MCF 10A (cell line): Measurements from ENCODE around the gene PCNX2. TPM values are rescaled to one million over a fixed set of nuclear protein-coding genes. Genes with fewer than 3 reads are reported as not detected.

Experiments used
- BruUV-seq: library from RNA; stranded (reverse); fragments of 400-500 nt; replicated peaks from 2 replicates; lab custom pipeline; 2021; lab: Mats Ljungman, UMichigan
- CTCF ChIA-PET: fragments of 300-600 bp; sonication (Branson Sonifier 250); formaldehyde crosslinking; extraction: SDS; loops from one replicate; lab custom pipeline; 2021; ENCODE audit warnings: antibody characterized with exemption, inconsistent platforms; lab: Yijun Ruan, JAX
- POLR2A ChIA-PET: fragments of 300-600, 350-650 bp; sonication (Branson Sonifier 250); formaldehyde crosslinking; extraction: SDS; loops from one replicate; lab custom pipeline; 2020; ENCODE audit warnings: antibody characterized with exemption, inconsistent platforms; lab: Yijun Ruan, JAX
- DNase-seq: peaks from one replicate; pipeline ENCODE4 v3.0.0-alpha.2; 2018; ENCODE audit not compliant: unreplicated experiment
- H3K27ac Mint-ChIP-seq: one replicate; pipeline ENCODE4 v1.8.0; 2022; ENCODE audit warnings: mild to moderate bottlenecking, low read depth, mixed read lengths; ENCODE audit not compliant: unreplicated experiment
- H3K27me3 Mint-ChIP-seq: one replicate; pipeline ENCODE4 v1.8.0; 2022; ENCODE audit warnings: mixed read lengths; ENCODE audit not compliant: insufficient read depth, unreplicated experiment
- H3K36me3 Mint-ChIP-seq: one replicate; pipeline ENCODE4 v1.8.0; 2022; ENCODE audit warnings: mild to moderate bottlenecking, moderate library complexity, mixed read lengths; ENCODE audit not compliant: insufficient read depth, unreplicated experiment
- H3K4me1 Mint-ChIP-seq: one replicate; pipeline ENCODE4 v1.8.0; 2022; ENCODE audit warnings: mixed read lengths; ENCODE audit not compliant: insufficient read depth, unreplicated experiment
- H3K4me3 Mint-ChIP-seq: one replicate; pipeline ENCODE4 v1.8.0; 2022; ENCODE audit warnings: mild to moderate bottlenecking, moderate library complexity, mixed read lengths; ENCODE audit not compliant: unreplicated experiment
- H3K9me3 Mint-ChIP-seq: one replicate; pipeline ENCODE4 v1.8.0; 2022; ENCODE audit warnings: mixed read lengths; ENCODE audit not compliant: unreplicated experiment
- intact Hi-C: fragments of 100-400 bp; cut with micrococcal nuclease; formaldehyde crosslinking; loops from 2 replicates; pipeline ENCODE4 v1.14.1; 2022
- total RNA-seq: library from RNA; stranded (reverse); gene quantifications from 2 replicates; pipeline ENCODE4 v1.2.3, GENCODE V29; 2022
- TF ChIP-seq, protein P1 (sequence below): fragments of 200-600 bp; IDR thresholded peaks from one replicate; pipeline ENCODE4 v1.8.0; 2022; ENCODE audit warnings: antibody characterized with exemption, mild to moderate bottlenecking; ENCODE audit not compliant: unreplicated experiment

PCNX2 gene
- total RNA-seq, 1 experiment from 2014 or later, result 80.5 TPM

DNA sequence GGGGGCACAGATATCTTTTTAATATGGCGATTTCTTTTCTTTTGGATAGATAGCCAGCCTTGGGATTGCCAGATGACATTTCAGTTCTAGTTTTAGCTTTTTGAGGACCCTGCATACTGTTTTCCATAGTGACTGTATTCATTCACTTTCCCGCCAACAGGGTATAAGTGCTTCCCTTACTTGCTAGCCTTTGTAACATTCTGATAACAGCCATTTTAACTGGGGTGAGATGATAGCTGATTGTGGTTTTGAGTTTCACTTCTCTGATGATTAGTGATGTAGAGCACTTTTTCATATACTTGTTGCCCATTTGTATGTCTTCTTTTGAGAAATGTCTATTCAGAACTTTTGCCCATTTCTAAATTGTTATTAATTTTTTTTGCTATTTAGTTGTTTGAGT is 193.2 kb downstream of the PCNX2 start:
- H3K27me3 Mint-ChIP-seq, result no peaks in the 10 kb centered on the region
- no TSS peak for BruUV-seq
- H3K9me3 Mint-ChIP-seq, result no peaks in the 10 kb centered on the region
- intact Hi-C loops, result no loop called here
- H3K4me1 Mint-ChIP-seq, result peaks cover 36% of the 10 kb centered on the region
- H3K4me3 Mint-ChIP-seq, result no peak overlapping the region
- POLR2A ChIA-PET, result interaction anchor here (0.7 kb wide), 1 partner anchor 11 kb away, joined by 3 read pairs; no protein-coding TSS in a partner anchor
- CTCF ChIA-PET, result interaction anchor here (0.7 kb wide), 1 partner anchor 472 kb away, joined by 5 read pairs; the partner anchor contains the start of gene SIPA1L2
- TF ChIP-seq, protein P1, sequence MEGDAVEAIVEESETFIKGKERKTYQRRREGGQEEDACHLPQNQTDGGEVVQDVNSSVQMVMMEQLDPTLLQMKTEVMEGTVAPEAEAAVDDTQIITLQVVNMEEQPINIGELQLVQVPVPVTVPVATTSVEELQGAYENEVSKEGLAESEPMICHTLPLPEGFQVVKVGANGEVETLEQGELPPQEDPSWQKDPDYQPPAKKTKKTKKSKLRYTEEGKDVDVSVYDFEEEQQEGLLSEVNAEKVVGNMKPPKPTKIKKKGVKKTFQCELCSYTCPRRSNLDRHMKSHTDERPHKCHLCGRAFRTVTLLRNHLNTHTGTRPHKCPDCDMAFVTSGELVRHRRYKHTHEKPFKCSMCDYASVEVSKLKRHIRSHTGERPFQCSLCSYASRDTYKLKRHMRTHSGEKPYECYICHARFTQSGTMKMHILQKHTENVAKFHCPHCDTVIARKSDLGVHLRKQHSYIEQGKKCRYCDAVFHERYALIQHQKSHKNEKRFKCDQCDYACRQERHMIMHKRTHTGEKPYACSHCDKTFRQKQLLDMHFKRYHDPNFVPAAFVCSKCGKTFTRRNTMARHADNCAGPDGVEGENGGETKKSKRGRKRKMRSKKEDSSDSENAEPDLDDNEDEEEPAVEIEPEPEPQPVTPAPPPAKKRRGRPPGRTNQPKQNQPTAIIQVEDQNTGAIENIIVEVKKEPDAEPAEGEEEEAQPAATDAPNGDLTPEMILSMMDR, result no peak
- no peak overlapping the region for H3K27ac Mint-ChIP-seq
- DNase-seq, result no peak
- peaks cover 39% of the 10 kb centered on the region for H3K36me3 Mint-ChIP-seq

DNA sequence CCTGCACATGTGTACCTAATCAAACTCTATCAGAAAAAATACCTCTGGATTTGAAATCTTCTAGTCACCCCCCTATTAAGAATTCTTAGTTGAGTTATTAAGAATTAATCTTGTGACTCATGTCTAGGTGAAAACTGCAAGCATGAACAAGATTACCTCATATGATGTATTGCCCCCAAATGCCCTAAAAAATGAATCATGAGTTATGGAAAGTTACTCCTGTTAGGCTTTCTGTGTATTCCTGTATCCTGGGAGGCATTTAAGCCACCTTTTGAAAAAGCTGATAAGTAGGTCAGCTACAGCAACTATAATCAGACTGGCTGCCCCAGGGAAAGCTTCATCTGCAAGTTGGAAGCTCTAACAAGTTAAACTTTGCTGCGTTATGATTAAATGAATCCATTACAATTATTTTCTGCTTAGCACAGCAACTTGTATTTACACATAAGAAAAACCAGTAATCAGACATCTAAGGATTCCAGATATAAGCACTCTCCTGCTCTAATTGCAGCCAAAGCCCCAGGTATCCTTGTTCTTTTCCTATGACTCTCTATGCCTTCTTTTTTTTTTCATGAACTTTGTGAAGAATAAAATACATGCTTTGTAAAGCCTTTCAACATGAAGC is 197.5 kb downstream of the PCNX2 start:
- peak; percentile 17 for DNase-seq
- Mint-ChIP-seq H3K27ac (no peak overlapping the region), H3K27me3 (no peaks in the 10 kb centered on the region), H3K36me3 (peaks cover 13% of the 10 kb centered on the region), H3K9me3 (no peaks in the 10 kb centered on the region), H3K4me1 (peaks cover 16% of the 10 kb centered on the region), H3K4me3 (no peak overlapping the region)
- TF ChIP-seq, protein P1, result no peak
- POLR2A ChIA-PET, result interaction anchor here (0.5 to 4.2 kb wide), 5 partner anchors 11 to 1068 kb away, joined by 3 to 24 read pairs (median 3); no protein-coding TSS in a partner anchor
- no TSS peak for BruUV-seq
- CTCF ChIA-PET, result interaction anchor here (0.5 to 1.2 kb wide), 2 partner anchors 467 to 916 kb away, joined by 3 to 6 read pairs; no protein-coding TSS in a partner anchor
- intact Hi-C loops, result no loop called here

DNA sequence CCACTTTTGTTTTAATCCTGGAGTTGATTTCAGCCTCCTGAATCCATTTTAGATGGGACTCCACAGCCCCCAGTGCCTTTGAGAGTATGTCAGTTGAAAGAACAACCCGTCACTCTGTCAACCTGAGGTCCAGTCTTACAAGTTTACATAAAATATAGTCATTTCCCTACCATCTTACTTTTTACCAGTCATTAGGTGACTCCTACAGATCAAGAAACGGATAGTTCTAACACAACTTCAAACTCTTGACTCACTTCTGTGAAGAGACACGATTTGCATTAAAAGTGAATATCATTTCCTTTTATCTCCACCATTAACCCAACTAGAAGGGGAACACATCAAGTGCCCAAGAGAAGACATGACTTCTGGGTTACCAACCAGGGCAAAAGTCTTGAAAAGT is 198.0 kb downstream of the PCNX2 start:
- TF ChIP-seq, protein P1, result no peak
- H3K27me3 Mint-ChIP-seq, result no peaks in the 10 kb centered on the region

DNA sequence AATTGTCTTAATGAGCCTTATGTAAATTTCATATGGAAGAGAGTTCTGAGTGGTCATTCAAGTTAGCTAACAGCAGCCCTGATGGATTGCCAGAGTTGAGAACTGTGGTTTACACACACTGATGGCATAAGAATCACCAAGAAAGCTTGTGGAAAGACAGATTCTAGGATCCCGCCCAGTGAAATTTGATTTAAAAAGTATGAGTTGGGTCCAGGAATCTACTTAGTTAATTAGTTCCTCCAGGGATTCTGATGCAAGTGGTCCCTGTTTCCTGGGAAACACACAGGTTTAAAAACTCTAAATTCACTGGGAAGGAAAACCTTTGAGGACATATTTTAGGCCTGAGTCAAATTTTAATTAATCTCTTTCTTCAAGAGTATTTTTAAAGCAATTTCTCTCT is 200.8 kb downstream of the PCNX2 start:
- CTCF ChIA-PET, result no interaction called here
- intact Hi-C loops, result no loop called here
- no peak overlapping the region for H3K27ac Mint-ChIP-seq

More for the DNA sequence above, 198.0 kb downstream of the PCNX2 start:
- no TSS peak for BruUV-seq
- ChIA-PET POLR2A (interaction anchor here (0.7 to 1.1 kb wide), 3 partner anchors 7 to 1068 kb away, joined by 3 read pairs; no protein-coding TSS in a partner anchor), CTCF (interaction anchor here (0.7 kb wide), 1 partner anchor 192 kb away, joined by 3 read pairs; no protein-coding TSS in a partner anchor)
- DNase-seq, result no peak
- intact Hi-C loops, result no loop called here
- H3K36me3 Mint-ChIP-seq, result peaks cover 12% of the 10 kb centered on the region
- H3K27ac Mint-ChIP-seq, result no peak overlapping the region
- H3K4me3 Mint-ChIP-seq, result no peak overlapping the region
- no peaks in the 10 kb centered on the region for H3K9me3 Mint-ChIP-seq
- peaks cover 16% of the 10 kb centered on the region for H3K4me1 Mint-ChIP-seq

More for the DNA sequence above, 200.8 kb downstream of the PCNX2 start:
- Mint-ChIP-seq H3K27me3 (no peaks in the 10 kb centered on the region), H3K4me1 (peaks cover 25% of the 10 kb centered on the region), H3K36me3 (peaks cover 14% of the 10 kb centered on the region), H3K4me3 (no peak overlapping the region), H3K9me3 (no peaks in the 10 kb centered on the region)
- TF ChIP-seq, protein P1, result no peak
- no peak for DNase-seq
- no TSS peak for BruUV-seq
- POLR2A ChIA-PET, result interaction anchor here (0.6 to 3.3 kb wide), 4 partner anchors 16 to 1108 kb away, joined by 3 to 16 read pairs (median 3); no protein-coding TSS in a partner anchor
